Right ventricle myocardium superior (tissue), 1 donor: Measurements from ENCODE around the gene ZSWIM9. TPM values are rescaled to one million over a fixed set of nuclear protein-coding genes. Genes with fewer than 3 reads are reported as not detected.

Experiments used
- ATAC-seq: fragments of 200-7000 bp; cut with Tn5 transposase; one replicate; pipeline ENCODE4 v1.9.1; 2020; ENCODE audit warnings: mild to moderate bottlenecking; ENCODE audit not compliant: poor library complexity
- DNase-seq: peaks from one replicate; pipeline ENCODE4 v3.0.0-alpha.2; 2020
- intact Hi-C: fragments of 100-400 bp; cut with DNase I; formaldehyde crosslinking; loops from one replicate; pipeline ENCODE4 v1.11.2; 2022
- long read RNA-seq: library from polyadenylated mRNA; unstranded; transcript quantifications from one replicate; pipeline ENCODE4 v2.0.0, GENCODE V29; 2021
- total RNA-seq: library from RNA; stranded (reverse); fragmentation: NEBNext Ultra II Directional; extraction: Animal tissue kit (Norgen Biotek cat#: 25700); gene quantifications from one replicate; pipeline ENCODE4 v1.2.1, GENCODE V29; 2021
- donor health status: DM: no; HTN: yes; CAD: no; lungs with severe emphysema.

ZSWIM9 gene
- total RNA-seq, result 6.9 TPM
- long read RNA-seq, partial matches to known transcripts, result 1 of 6 reads
- long read RNA-seq, other reads (novel, unspliced or antisense), result 5 of 6 reads

DNA sequence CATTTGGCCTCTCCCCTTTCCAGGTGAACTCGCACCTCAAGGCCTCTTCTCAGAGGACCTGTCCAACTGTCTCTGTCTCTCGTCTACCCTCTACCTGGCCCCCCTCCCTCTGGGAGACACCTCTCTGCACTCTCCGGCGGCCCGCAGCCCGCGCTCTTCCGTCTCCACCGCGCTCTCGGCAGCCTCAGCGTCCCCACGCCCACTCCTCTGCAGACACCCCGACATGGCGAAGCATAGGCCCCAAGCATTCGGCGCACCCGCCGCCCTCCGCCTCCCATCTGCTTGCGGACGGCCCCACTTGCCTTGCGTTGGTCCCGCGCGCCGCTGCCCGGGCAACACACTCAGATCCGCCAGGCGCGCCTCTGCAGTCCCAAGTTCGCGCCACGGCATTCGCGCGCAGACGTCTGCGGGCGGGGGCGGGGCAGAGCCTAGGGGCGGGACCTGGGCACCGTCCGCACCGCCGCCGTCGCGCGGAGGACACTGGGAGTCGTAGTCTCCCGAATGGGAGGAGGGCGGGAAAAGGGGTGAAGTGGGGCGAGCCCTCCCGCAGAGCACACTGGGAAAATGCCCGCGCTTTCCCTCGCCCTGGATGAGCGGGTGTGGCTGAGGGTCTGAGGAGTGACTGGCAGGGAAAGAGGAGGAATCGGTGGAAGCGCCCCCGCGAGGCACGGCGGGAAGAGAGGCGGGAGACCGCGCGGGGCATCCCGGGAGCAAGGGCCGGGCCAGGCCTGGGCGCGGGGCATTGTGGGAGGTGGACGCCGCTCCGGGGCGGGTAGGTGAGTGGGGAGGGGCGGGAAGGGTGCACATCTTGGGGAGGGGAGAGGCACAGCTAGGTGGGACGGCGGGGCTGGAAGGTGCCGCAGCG, at the start of gene ZSWIM9, which contains the start of gene LIG1:
Gene ZSWIM9 (plus strand): TSS at position 742 of the 865 bp plus-strand sequence. CDS start 1,123 bp downstream, outside the sequence.
Gene LIG1 (minus strand): TSS at position 406 of the 865 bp plus-strand sequence. CDS start 4,778 bp downstream, outside the sequence.
- peak; percentile 94 for DNase-seq
- intact Hi-C loops, result no loop called here
- ATAC-seq, result peak; percentile 99

DNA sequence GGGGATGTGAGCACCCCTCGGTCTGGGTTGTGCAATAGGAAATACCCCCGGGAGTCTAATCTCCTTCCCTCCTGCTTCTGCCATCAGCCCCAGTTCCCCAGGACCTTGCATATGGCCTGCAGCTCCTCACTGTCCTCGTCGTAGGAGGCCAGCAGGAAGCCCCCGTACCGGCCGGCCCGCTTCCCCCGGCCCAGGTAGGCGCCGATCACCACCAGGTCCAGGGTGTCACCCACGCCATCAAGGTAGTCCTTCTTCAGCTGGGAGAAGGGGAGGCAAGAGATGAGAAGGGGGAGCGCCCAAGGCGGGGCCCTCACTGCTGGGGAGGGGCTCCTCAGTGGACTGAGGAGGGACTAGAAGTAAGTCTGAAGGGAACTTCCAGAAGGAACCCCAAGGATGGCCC, 49.4 kb upstream of the ZSWIM9 start:
- ATAC-seq (no peak), DNase-seq (no peak)
- intact Hi-C loops, result no loop called here

DNA sequence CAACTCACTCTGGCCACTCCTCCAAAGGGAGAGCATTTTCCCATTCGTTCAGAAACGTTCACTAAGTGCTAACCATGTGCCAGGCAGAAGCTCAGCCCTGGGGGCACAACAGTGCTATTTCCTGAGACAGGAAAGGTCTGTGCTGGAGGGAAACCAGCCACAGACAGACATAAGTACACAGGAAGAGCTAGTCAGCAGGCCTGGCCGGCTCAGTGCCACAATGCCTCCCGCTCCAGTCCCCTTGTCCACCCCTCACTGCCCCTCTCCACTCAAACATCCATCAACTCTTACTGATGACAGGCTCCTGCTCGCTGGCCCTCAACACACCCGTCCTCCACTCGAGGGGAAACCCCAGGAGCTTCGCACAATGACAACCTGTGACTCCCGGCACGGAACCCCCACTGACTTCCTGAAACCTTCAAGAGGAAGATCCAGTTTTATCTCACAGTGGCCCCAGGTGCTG, 48.5 kb upstream of the ZSWIM9 start:
- ATAC-seq (no peak), DNase-seq (no peak)
- intact Hi-C loops, result no loop called here

DNA sequence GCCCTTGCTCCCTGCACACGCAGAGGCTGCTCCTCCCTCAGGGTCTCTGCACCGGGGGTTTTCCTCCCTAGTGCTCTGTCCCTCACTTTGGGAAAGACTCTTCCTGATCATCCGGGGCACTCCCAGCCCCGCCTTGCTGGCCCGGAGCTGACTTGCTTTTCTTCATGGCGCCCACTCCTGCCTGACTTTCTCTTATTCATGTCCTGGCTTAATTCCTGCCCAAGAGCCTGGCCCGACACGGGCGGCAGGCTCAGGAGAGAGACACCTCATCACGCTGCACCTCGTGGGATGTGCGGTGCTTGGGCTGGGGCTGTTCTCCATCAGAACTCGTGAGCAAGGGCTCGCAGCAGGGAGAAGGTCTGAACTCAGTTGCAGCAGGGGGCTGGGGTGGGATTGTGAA, 48.1 kb upstream of the ZSWIM9 start:
- intact Hi-C loops, result no loop called here
- ATAC-seq (no peak), DNase-seq (no peak)

GRCh38 chr19:48123907-48124651, 46.4 kb upstream of the ZSWIM9 start:
- ATAC-seq (no peak), DNase-seq (no peak)
- intact Hi-C loops, result no loop called here

- ATAC-seq (no peak), DNase-seq (no peak)
- intact Hi-C loops, result no loop called here
Measured at GRCh38 chr19:48127561-48127960, 42.9 kb upstream of the ZSWIM9 start.

- ATAC-seq, result no peak
- DNase-seq, result no peak
- intact Hi-C loops, result no loop called here
Measured at GRCh38 chr19:48133094-48133493, 37.4 kb upstream of the ZSWIM9 start.

- intact Hi-C loops, result no loop called here
- ATAC-seq (no peak), DNase-seq (no peak)
Measured at GRCh38 chr19:48135411-48135810, 35.1 kb upstream of the ZSWIM9 start.

DNA sequence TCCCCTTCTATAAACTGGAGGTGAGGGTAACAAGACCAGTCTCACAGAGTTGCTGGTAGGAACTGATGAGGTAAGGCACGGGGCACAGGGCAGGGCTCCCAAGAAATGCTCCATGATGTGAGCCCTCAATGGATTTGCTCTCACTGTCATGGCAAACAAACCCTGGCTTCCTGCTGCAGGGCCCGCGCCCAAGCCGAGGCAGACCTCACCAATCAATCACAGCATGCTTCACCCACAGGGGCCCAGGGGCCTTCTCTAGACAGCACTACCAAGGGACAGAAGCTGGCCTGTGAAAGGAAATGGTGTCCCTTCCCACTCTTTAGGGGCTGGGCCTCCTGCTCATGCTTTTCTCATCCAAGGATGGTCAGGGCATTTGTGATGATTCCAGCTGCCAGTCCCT, 33.9 kb upstream of the ZSWIM9 start:
- intact Hi-C loops, result no loop called here
- ATAC-seq, result no peak

GRCh38 chr19:48137411-48137810, 33.1 kb upstream of the ZSWIM9 start:
- DNase-seq (no peak), ATAC-seq (no peak)
- intact Hi-C loops, result no loop called here

More for the DNA sequence above, 33.9 kb upstream of the ZSWIM9 start:
- DNase-seq, result no peak

DNA sequence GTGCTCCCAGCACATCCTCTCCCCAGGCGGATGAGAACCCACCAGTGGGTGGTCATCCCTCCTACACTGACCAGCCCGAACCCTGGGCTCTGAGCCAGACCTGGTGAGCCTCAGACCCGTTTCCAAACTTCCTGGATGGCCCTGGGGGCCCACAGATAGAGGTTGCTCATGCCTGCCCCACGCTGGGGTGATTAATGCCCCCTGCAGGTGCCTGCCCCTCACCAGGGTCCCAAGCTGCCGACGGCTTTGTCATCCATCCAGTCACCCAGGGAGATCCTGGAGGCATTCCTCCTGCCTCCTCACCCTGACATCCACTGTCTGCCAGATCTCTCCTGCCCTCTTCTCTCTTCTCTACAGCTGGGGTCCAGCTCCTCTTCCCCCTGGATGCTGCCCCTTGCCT, 31.4 kb upstream of the ZSWIM9 start:
- ATAC-seq, result no peak
- no peak for DNase-seq
- intact Hi-C loops, result no loop called here

DNA sequence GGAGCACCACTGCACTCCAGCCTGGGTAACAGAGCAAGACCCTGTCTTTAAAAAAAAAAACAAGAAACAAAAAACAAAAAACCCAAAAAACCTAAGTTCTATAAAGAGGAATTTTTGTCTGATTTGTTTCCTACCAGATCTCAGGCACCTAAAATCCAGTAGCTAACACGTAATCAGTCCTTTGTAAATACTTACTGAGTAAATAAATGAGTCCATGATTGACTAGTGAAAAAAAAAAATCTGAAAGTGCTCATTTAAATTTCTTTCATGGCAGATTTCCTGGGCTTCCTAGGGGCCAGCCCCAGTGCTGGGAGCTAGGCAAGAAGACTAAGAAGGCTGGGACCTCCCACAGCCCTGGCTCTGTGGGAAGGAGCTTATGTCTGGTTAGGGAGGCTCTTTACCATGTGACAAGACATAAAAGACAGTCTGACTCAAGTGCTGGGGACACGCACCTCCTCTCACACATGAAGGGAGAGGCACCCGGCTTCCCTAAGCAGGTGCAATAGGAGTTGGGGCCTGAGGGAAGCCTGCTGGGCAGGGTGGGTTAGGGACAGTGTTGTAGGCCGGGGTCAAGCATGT, 22.8 kb upstream of the ZSWIM9 start:
- ATAC-seq, result no peak
- no peak for DNase-seq
- intact Hi-C loops, result no loop called here

- no peak for ATAC-seq
- intact Hi-C loops, result no loop called here
- no peak for DNase-seq
Measured at GRCh38 chr19:48148576-48148975, 21.9 kb upstream of the ZSWIM9 start.

DNA sequence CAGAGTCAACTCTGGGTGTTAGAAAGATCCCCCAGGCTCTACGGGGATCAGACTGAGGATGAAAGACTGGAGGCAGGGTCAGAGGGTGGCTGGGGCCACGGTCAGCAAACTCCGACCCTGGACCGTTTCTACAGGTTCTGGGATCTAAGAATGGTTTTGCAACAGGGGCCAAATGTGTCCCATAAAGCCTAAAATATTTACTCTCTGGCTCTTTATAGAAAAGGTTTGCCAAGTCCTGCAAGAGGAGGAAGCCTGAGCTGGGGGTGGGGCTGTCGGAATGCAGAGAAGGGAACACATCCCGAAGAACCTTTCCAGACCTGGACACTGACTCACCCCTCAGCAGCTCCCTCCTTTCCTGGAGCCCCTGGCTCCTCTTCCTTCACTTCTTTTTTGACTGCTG, 21.1 kb upstream of the ZSWIM9 start:
- intact Hi-C loops, result no loop called here
- ATAC-seq, result no peak
- DNase-seq, result no peak

DNA sequence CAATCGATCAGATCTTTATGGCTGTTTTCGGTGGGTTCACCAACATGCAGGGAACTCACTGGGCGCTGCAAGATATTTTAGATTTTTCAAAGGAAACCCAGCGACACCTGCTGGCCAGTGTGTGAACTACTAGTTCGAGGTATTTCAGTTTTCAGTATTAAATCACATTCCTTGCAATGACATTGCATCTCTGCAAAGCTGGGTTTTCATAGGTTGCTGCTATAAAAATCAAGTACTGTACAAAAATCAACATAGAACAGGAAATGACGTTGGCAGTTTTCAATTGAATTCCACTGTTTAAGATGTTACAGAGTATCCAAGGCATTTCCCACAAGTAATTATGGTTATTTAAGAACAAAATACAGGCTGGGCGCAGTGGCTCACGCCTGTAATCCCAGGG, 17.9 kb upstream of the ZSWIM9 start:
- intact Hi-C loops, result loop anchor here (2.0 kb wide), 1 partner anchor 46 kb away; no protein-coding TSS in a partner anchor
- ATAC-seq (peak; percentile 56), DNase-seq (peak; percentile 63)

DNA sequence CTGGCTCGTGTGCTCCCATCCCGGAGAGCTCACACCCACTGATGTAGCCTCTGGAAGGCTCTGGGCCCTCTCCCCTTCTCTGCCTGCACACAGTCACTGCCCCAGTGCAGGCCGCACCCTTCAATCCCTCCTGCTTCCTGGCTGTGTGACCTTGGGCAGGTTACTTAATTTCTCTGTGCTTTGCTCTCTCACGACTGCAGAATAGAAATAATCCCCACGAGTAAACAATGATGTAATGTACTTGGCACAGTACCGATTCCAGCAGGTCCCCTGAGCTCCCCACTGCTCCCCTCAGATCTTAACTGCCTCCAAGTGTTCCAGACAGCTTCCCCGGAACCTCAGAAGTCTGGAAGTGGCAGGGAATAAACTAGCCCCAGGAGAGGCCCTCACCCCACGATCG, 16.5 kb upstream of the ZSWIM9 start:
- intact Hi-C loops, result no loop called here
- no peak for DNase-seq
- no peak for ATAC-seq

GRCh38 chr19:48158210-48158790, 12.2 kb upstream of the ZSWIM9 start:
- intact Hi-C loops, result no loop called here
- DNase-seq, result no peak
- peak; percentile 80 for ATAC-seq

GRCh38 chr19:48168689-48169088, 1.8 kb upstream of the ZSWIM9 start:
- no peak for DNase-seq

GRCh38 chr19:48169578-48169938, 922 bp upstream of the ZSWIM9 start:
- ATAC-seq (peak; percentile 46), DNase-seq (peak; percentile 81)
- intact Hi-C loops, result no loop called here

More at GRCh38 chr19:48168689-48169088, 1.8 kb upstream of the ZSWIM9 start:
- intact Hi-C loops, result no loop called here
- ATAC-seq, result no peak
